ENCODE measurements around the gene CEP63. TPM values are rescaled to one million over a fixed set of nuclear protein-coding genes. Genes with fewer than 3 reads are reported as not detected.

Gene CEP63
- total RNA-seq, 1 donor from 2014 or later, result 24.6 TPM

GRCh38 chr3:134517791-134518190 lies 31.9 kb downstream of the CEP63 start:
- Mint-ChIP-seq H3K36me3 (ENCODE audit: low read depth) (peaks cover 66% of the 10 kb centered on the region), H3K4me3 (no peak overlapping the region), H3K27me3 (no peaks in the 10 kb centered on the region), H3K4me1 (peaks cover 2% of the 10 kb centered on the region), H3K9me3 (peaks cover 11% of the 10 kb centered on the region), H3K27ac (no peak overlapping the region)
- ChIA-PET POLR2A (no interaction called here), CTCF (no interaction called here)
- TF ChIP-seq CTCF (IDR thresholded peaks at IDR 0.05), result no peak
- ATAC-seq (ENCODE audit: low read depth) (no peak), DNase-seq (no peak)
- intact Hi-C loops (cut with micrococcal nuclease), result no loop called here

DNA sequence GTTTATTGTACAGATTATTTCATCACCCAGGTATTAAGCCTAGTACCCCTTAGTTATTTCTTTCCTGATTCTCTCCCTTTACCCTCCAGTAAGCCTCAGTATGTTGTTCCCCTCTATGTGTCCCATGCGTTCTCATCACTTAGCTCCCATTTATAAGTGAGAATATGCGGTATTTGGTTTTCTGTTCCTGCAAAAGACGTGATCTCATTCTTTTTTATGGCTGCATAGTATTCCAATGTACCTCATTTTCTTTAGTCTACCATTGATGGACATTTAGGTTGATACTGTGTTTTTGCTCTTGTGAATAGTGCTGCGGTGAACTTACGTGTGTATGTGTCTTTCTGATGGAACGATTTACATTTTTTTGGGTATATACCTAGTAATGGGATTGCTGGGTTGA lies 36.7 kb downstream of the CEP63 start:
- Mint-ChIP-seq H3K27me3 (no peaks in the 10 kb centered on the region), H3K36me3 (ENCODE audit: low read depth) (peaks cover 70% of the 10 kb centered on the region), H3K9me3 (peaks cover 35% of the 10 kb centered on the region), H3K4me1 (no peaks in the 10 kb centered on the region), H3K27ac (no peak overlapping the region), H3K4me3 (no peak overlapping the region)
- no peak for TF ChIP-seq CTCF (IDR thresholded peaks at IDR 0.05)
- intact Hi-C loops (cut with micrococcal nuclease), result no loop called here
- no peak for DNase-seq
- no peak for ATAC-seq (ENCODE audit: low read depth)
- POLR2A ChIA-PET, result no interaction called here
- CTCF ChIA-PET, result interaction anchor here (0.6 kb wide), 1 partner anchor 50 kb away, joined by 3 read pairs; no protein-coding TSS in a partner anchor

- no peak overlapping the region for H3K27ac Mint-ChIP-seq
- H3K4me1 Mint-ChIP-seq, result peaks cover 2% of the 10 kb centered on the region
- no peaks in the 10 kb centered on the region for H3K27me3 Mint-ChIP-seq
- ATAC-seq (ENCODE audit: low read depth) (no peak), DNase-seq (no peak)
- H3K36me3 Mint-ChIP-seq (ENCODE audit: low read depth), result peaks cover 61% of the 10 kb centered on the region
- H3K9me3 Mint-ChIP-seq, result peaks cover 33% of the 10 kb centered on the region
- H3K4me3 Mint-ChIP-seq, result no peak overlapping the region
- intact Hi-C loops (cut with micrococcal nuclease), result no loop called here
- no peak for TF ChIP-seq CTCF (IDR thresholded peaks at IDR 0.05)
- ChIA-PET CTCF (no interaction called here), POLR2A (no interaction called here)
Measured at GRCh38 chr3:134525293-134525692, 39.4 kb downstream of the CEP63 start.

GRCh38 chr3:134526319-134526718 lies 40.5 kb downstream of the CEP63 start:
- Mint-ChIP-seq H3K36me3 (ENCODE audit: low read depth) (peaks cover 55% of the 10 kb centered on the region), H3K27ac (no peak overlapping the region), H3K4me1 (peaks cover 2% of the 10 kb centered on the region), H3K4me3 (no peak overlapping the region), H3K9me3 (peaks cover 33% of the 10 kb centered on the region), H3K27me3 (no peaks in the 10 kb centered on the region)
- ATAC-seq (ENCODE audit: low read depth) (no peak), DNase-seq (no peak)
- TF ChIP-seq CTCF (IDR thresholded peaks at IDR 0.05), result no peak
- POLR2A ChIA-PET, result no interaction called here
- intact Hi-C loops (cut with micrococcal nuclease), result no loop called here
- CTCF ChIA-PET, result no interaction called here

DNA sequence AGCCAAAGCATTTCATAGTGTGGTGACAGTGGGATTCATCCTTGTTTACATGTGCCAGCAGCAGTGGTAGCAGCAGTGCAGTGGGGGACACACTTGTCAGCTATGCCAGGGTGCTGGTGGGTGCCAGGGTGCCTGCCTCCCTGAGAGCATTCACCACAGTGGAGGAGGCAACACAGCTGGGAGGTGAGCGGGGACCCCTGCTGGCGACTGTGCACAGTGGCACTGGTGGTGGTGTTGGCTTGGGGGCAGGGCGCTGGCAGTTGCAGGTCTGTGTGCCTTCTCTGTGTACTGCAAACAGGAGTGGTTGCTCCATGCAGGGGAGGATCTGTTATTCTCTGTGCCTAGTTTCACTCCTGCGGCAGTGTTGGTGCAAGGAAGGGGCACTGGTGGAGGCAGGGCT lies 41.2 kb downstream of the CEP63 start:
- intact Hi-C loops (cut with micrococcal nuclease), result no loop called here
- Mint-ChIP-seq H3K4me3 (no peak overlapping the region), H3K27me3 (no peaks in the 10 kb centered on the region), H3K27ac (no peak overlapping the region), H3K9me3 (peaks cover 29% of the 10 kb centered on the region), H3K4me1 (peaks cover 2% of the 10 kb centered on the region), H3K36me3 (ENCODE audit: low read depth) (peaks cover 53% of the 10 kb centered on the region)
- ChIA-PET POLR2A (no interaction called here), CTCF (no interaction called here)
- ATAC-seq (ENCODE audit: low read depth) (no peak), DNase-seq (no peak)
- no peak for TF ChIP-seq CTCF (IDR thresholded peaks at IDR 0.05)

Data from activated B cell treated with CpG ODN at 0.5 μM for 24 hours (primary cell).